A673 (cell line): ENCODE results near the gene SLC25A36. TPM values are rescaled to one million over a fixed set of nuclear protein-coding genes. Genes with fewer than 3 reads are reported as not detected.
A peak's percentile ranks its signal among the peaks of the same experiment; 100 is the strongest.

Source experiments
- Bru-seq: library from RNA; stranded (reverse); fragments of 400-500 nt; gene quantifications from one replicate; lab custom pipeline; 2021; lab: Mats Ljungman, UMichigan
- BruChase-seq, 2 experiments: library from RNA; stranded (reverse); fragments of 400-500 nt; gene quantifications; one replicate each; lab custom pipeline; 2021; lab: Mats Ljungman, UMichigan
- BruUV-seq: library from RNA; stranded (reverse); fragments of 400-500 nt; replicated peaks from 2 replicates; lab custom pipeline; 2021; lab: Mats Ljungman, UMichigan
- CTCF ChIA-PET: fragments of 300-600 bp; sonication (Branson Sonifier 250); formaldehyde crosslinking; loops from one replicate; lab custom pipeline; 2022; ENCODE audit warnings: antibody characterized with exemption; lab: Charles Lee
- POLR2A ChIA-PET: fragments of 300-600 bp; sonication (Branson Sonifier 250); formaldehyde crosslinking; loops from one replicate; lab custom pipeline; 2022; ENCODE audit warnings: antibody characterized with exemption; ENCODE audit not compliant: low non-redundant PET; lab: Charles Lee
- DNase-seq: peaks from one replicate; pipeline ENCODE4 v3.0.0-alpha.2; 2015; ENCODE audit warnings: low spot score
- H3K27ac ChIP-seq: fragments of 200-600 bp; sonication (generic); 2 replicates; pipeline ENCODE4 v1.5.1; 2016; ENCODE audit warnings: mixed run types, low read depth, mild to moderate bottlenecking, mixed read lengths, antibody characterized with exemption, low read length; ENCODE audit not compliant: poor library complexity, severe bottlenecking
- H3K27me3 ChIP-seq: fragments of 200-600 bp; sonication (generic); replicated peaks from 2 replicates; pipeline ENCODE4 v1.6.1; 2017; ENCODE audit warnings: mixed run types, low read depth, mild to moderate bottlenecking, mixed read lengths, antibody characterized with exemption, low read length; ENCODE audit not compliant: insufficient read depth, poor library complexity
- H3K36me3 ChIP-seq: fragments of 200-600 bp; sonication (generic); 2 replicates; pipeline ENCODE4 v1.6.1; 2016; ENCODE audit warnings: mixed run types, mild to moderate bottlenecking, mixed read lengths, antibody characterized with exemption, low read length; ENCODE audit not compliant: insufficient read depth, poor library complexity, severe bottlenecking
- H3K4me1 ChIP-seq: fragments of 200-600 bp; sonication (generic); 2 replicates; pipeline ENCODE4 v1.6.1; 2017; ENCODE audit warnings: mixed run types, mild to moderate bottlenecking, mixed read lengths, antibody characterized with exemption, low read length; ENCODE audit not compliant: insufficient read depth, poor library complexity, severe bottlenecking
- H3K4me3 ChIP-seq: fragments of 200-600 bp; sonication (generic); 2 replicates; pipeline ENCODE4 v1.5.1; 2016; ENCODE audit warnings: low read depth, mixed run types, mild to moderate bottlenecking, mixed read lengths, low read length; ENCODE audit not compliant: poor library complexity, severe bottlenecking
- H3K9me3 ChIP-seq: fragments of 200-600 bp; sonication (generic); 2 replicates; pipeline ENCODE4 v1.6.1; 2016; ENCODE audit warnings: mixed run types, low read depth, mild to moderate bottlenecking, mixed read lengths, antibody characterized with exemption, low read length; ENCODE audit not compliant: poor library complexity, severe bottlenecking
- EZH2 ChIP-seq: fragments of 200-600 bp; sonication (generic); IDR thresholded peaks from 2 replicates; pipeline ENCODE4 v1.6.1; 2017; ENCODE audit warnings: borderline replicate concordance, low read depth, mild to moderate bottlenecking, mixed read lengths, antibody characterized with exemption, low read length; ENCODE audit not compliant: poor library complexity, severe bottlenecking
- intact Hi-C: fragments of 100-400 bp; cut with micrococcal nuclease; formaldehyde crosslinking; loops from one replicate; pipeline ENCODE4 v1.10.0; 2022; ENCODE audit not compliant: unreplicated experiment
- long read RNA-seq: library from polyadenylated mRNA; stranded (forward); transcript quantifications from one replicate; pipeline ENCODE4 v2.0.0, GENCODE V29; 2022
- total RNA-seq: library from RNA; stranded (reverse); gene quantifications from 2 replicates; pipeline ENCODE4 v1.2.3, GENCODE V29; 2021
- TF ChIP-seq, protein P1 (sequence below): fragments of 300-800, 200-600 bp; sonication (generic); conservative IDR thresholded peaks from 2 replicates; pipeline ENCODE4 v1.5.1; 2017; ENCODE audit warnings: low read depth, mild to moderate bottlenecking, antibody characterized with exemption, low read length, moderate library complexity, mixed read lengths

SLC25A36 gene, protein sequence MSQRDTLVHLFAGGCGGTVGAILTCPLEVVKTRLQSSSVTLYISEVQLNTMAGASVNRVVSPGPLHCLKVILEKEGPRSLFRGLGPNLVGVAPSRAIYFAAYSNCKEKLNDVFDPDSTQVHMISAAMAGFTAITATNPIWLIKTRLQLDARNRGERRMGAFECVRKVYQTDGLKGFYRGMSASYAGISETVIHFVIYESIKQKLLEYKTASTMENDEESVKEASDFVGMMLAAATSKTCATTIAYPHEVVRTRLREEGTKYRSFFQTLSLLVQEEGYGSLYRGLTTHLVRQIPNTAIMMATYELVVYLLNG
- 43.5 and 52.0 TPM in 2 replicates for total RNA-seq
- percentile 89 among the genes with signal in this experiment for Bru-seq, nascent RNA
- percentile 94 among the genes with signal in this experiment for BruChase-seq, experiment 1, labeled RNA remaining after a 2-hour chase
- percentile 75 among the genes with signal in this experiment for BruChase-seq, experiment 2, labeled RNA remaining after a 6-hour chase
- long read RNA-seq, full-length matches to known transcripts = 21 of 96 reads
- long read RNA-seq, partial matches to known transcripts = 56 of 96 reads
- long read RNA-seq, other reads (novel, unspliced or antisense) = 19 of 96 reads

DNA sequence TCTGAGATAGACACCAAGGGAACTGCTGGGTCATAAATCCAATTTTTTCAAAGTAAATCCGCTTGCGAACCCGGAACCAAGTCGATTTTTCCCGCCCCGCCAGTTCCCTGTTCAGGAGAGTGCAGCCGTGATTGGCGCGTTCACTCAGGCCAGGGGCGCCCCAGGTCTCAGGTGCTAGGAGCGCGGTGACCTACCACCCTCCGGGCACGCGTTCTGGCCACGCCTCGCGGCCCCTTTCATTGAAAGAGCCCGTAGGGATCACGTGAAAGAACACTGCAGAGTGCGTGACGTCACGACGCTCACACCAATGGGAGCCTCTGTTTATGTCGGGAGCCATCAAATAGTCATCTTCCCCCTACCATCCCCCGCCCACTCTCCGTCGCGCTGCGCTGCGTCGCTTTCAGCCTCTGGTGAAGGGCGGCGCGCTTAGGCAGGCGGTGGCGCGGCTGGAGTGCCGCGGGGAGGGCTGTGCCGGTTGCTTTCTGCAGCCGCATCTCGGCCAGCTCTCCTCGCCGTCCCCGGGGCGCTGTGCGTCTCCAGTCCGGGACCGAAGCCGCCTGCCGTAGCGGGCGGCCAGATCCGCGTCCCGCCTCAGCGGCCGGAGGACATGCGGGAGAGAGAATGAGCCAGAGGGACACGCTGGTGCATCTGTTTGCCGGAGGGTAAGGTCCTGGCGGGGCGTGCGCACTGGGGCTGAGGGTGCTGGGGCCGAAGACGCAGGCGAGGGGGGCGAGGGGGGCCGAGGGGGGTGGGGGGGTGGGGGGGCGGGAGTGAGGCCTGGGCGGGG, at the start of gene SLC25A36:
Gene SLC25A36 (plus strand): TSS at position 403 of the 787 bp plus-strand sequence. CDS start 219 bp downstream, at position 622.
- no peak for TF ChIP-seq EZH2
- TF ChIP-seq, protein P1, sequence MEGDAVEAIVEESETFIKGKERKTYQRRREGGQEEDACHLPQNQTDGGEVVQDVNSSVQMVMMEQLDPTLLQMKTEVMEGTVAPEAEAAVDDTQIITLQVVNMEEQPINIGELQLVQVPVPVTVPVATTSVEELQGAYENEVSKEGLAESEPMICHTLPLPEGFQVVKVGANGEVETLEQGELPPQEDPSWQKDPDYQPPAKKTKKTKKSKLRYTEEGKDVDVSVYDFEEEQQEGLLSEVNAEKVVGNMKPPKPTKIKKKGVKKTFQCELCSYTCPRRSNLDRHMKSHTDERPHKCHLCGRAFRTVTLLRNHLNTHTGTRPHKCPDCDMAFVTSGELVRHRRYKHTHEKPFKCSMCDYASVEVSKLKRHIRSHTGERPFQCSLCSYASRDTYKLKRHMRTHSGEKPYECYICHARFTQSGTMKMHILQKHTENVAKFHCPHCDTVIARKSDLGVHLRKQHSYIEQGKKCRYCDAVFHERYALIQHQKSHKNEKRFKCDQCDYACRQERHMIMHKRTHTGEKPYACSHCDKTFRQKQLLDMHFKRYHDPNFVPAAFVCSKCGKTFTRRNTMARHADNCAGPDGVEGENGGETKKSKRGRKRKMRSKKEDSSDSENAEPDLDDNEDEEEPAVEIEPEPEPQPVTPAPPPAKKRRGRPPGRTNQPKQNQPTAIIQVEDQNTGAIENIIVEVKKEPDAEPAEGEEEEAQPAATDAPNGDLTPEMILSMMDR = no peak; the same call in 1 of the 2 replicates
- Histone ChIP-seq H3K4me3 (peak within 1 kb of the TSS; percentile 87), H3K36me3 (no peaks in the 10 kb centered on the region), H3K27me3 (no peaks in the 10 kb centered on the region), H3K4me1 (peaks cover 6% of the 10 kb centered on the region), H3K9me3 (no peaks in the 10 kb centered on the region), H3K27ac (peak within 1 kb of the TSS; percentile 83)
- DNase-seq = peak; percentile 99
- no TSS peak for BruUV-seq
- intact Hi-C loops = no loop called here
- ChIA-PET POLR2A (no interaction called here), CTCF (no interaction called here)

- intact Hi-C loops = loop anchor here (5.0 kb wide), 2 partner anchors 80 to 210 kb away; no protein-coding TSS in a partner anchor
- CTCF ChIA-PET = no interaction called here
- POLR2A ChIA-PET = no interaction called here
- no peak for TF ChIP-seq EZH2
- TF ChIP-seq, protein P1 = no peak
- H3K4me1 ChIP-seq = no peaks in the 10 kb centered on the region
- H3K36me3 ChIP-seq = no peaks in the 10 kb centered on the region
- peak; percentile 3 for DNase-seq
- H3K9me3 ChIP-seq = no peaks in the 10 kb centered on the region
- H3K27me3 ChIP-seq = peaks cover 19% of the 10 kb centered on the region
- no peak overlapping the region for H3K27ac ChIP-seq
- no TSS peak for BruUV-seq
- H3K4me3 ChIP-seq = no peak overlapping the region
These were observed 44.6 kb upstream of the SLC25A36 start for GRCh38 chr3:140896997-140897396.
